Testis (tissue), 2 donors: ENCODE results near the gene IL17RD.

Experiments
- CTCF ChIP-seq, 3 experiments: fragments of 450-650 bp in 2 of 3; fragments of 200-600 bp in 1 of 3; sonication (generic) in 1 of 3; IDR thresholded peaks; one replicate each; pipeline ENCODE4 v1.5.1; 2016 to 2019; ENCODE audit warnings: antibody characterized with exemption in 3 of 3, mild to moderate bottlenecking in 2 of 3, moderate library complexity in 1 of 3
- POLR2A ChIP-seq: fragments of 450-650 bp; IDR thresholded peaks from one replicate; pipeline ENCODE4 v1.6.1; 2017; ENCODE audit warnings: antibody characterized with exemption, mild to moderate bottlenecking, moderate library complexity

GRCh38 chr3:57127891-57128518, 37.1 kb downstream of the IL17RD start:
- no peak for TF ChIP-seq CTCF (IDR thresholded peaks at IDR 0.05)
- no peak for TF ChIP-seq POLR2A
